Right lobe of liver (tissue), 6 donors: Measurements from ENCODE around the gene PXDN. TPM values are rescaled to one million over a fixed set of nuclear protein-coding genes. Genes with fewer than 3 reads are reported as not detected.

Experiments used
- ATAC-seq, 4 donors: fragments of 200-7000 bp; cut with Tn5 transposase; one replicate each; pipeline ENCODE4 v1.9.1; 2020; ENCODE audit warnings: mild to moderate bottlenecking in 4 of 4, moderate library complexity in 4 of 4
- DNase-seq, 3 donors: peaks; one replicate each; pipeline ENCODE4 v3.0.0-alpha.2; 2020
- H3K27ac ChIP-seq, 3 donors: fragments of 200-600 bp; one replicate each; pipeline ENCODE4 v1.8.0; 2022
- H3K27me3 ChIP-seq, 2 donors: fragments of 200-600 bp; one replicate each; pipeline ENCODE4 v1.8.0; 2022
- H3K36me3 ChIP-seq, 4 donors: fragments of 200-600 bp; sonication (generic) in 1 of 4; one replicate each; pipeline versions ENCODE4 v1.5.1 to v1.8.0; 2017 to 2022; ENCODE audit warnings: control low read depth in 1 of 4
- H3K4me1 ChIP-seq, 4 donors: fragments of 200-600 bp; sonication (generic) in 1 of 4; one replicate each; pipeline versions ENCODE4 v1.5.1 to v1.8.0; 2017 to 2022; ENCODE audit warnings: control low read depth in 1 of 4
- H3K4me3 ChIP-seq, 3 donors: fragments of 200-600 bp; one replicate each; pipeline ENCODE4 v1.8.0; 2022
- H3K9me3 ChIP-seq, 4 donors: fragments of 200-600 bp; sonication (generic) in 1 of 4; one replicate each; pipeline versions ENCODE4 v1.5.1 to v1.8.0; 2017 to 2022; ENCODE audit warnings: control low read depth in 1 of 4
- CTCF ChIP-seq, 4 donors: fragments of 200-600 bp in 3 of 4; fragments of 450-650 bp in 1 of 4; IDR thresholded peaks; one replicate each; pipeline versions ENCODE4 v1.5.1 to v1.8.0; 2016 to 2022; ENCODE audit warnings: antibody characterized with exemption in 4 of 4, mild to moderate bottlenecking in 2 of 4
- POLR2A ChIP-seq: fragments of 450-650 bp; IDR thresholded peaks from one replicate; pipeline ENCODE4 v1.6.1; 2017; ENCODE audit warnings: antibody characterized with exemption, mild to moderate bottlenecking
- WGBS: methylation state at CpG from one replicate; pipeline ENCODE4 v1.1.6; 2018; ENCODE audit warnings: low coverage, low lambda C conversion rate; ENCODE audit not compliant: insufficient coverage; ENCODE audit errors: missing lambda C conversion rate; 5-methylcytosine and 5-hydroxymethylcytosine counted together
- intact Hi-C, 2 donors: fragments of 100-400 bp; cut with DNase I; formaldehyde crosslinking; loops; one replicate each; pipeline versions ENCODE4 v1.11.2 to v1.14.1; 2022
- total RNA-seq, 6 experiments: library from RNA; depleted of rRNA in 2 of 6; stranded (reverse); fragments of >200 nt in 2 of 6; fragmentation: NEBNext Ultra II Directional in 3 of 6; extraction: Animal tissue kit (Norgen Biotek cat#: 25700) in 3 of 6; gene quantifications; one replicate each; pipeline versions ENCODE4 v1.1.0 to v1.2.4, GENCODE V29; 2016 to 2023
- donor health status: DM: no; HTN: yes; CAD: no.
- donor health status: DM: no; HTN: no; CAD: no.
- donor health status: DM: no; HTN: no; CAD: no.
- donor health status: DM: no; HTN: yes; CAD: no.
- donor health status: DM: no; HTN: yes; CAD: no.

PXDN gene
- total RNA-seq, 6 experiments from 2014 or later, result 5.5 to 21.0 (median 11.4) TPM

- no peaks in the 10 kb centered on the region for H3K9me3 ChIP-seq
- intact Hi-C loops, result no loop called here
- H3K36me3 ChIP-seq, result no peaks in the 10 kb centered on the region
- no peaks in the 10 kb centered on the region for H3K27me3 ChIP-seq
- WGBS, result 46% methylated on average over 6 of the region's 26 CpGs
- H3K27ac ChIP-seq, result peak overlapping the region in 2 of 3 donors; percentile 56 to 77
- DNase-seq, result peak in 1 of 3 donors; percentile 36
- no peak for TF ChIP-seq POLR2A
- no peak for TF ChIP-seq CTCF (IDR thresholded peaks at IDR 0.05)
- no peaks in the 10 kb centered on the region for H3K4me1 ChIP-seq
- H3K4me3 ChIP-seq, result peak overlapping the region in 1 of 3 donors; percentile 40
- no peak for ATAC-seq
Observed at GRCh38 chr2:1745171-1746023, 1.1 kb upstream of the PXDN start.

GRCh38 chr2:1744151-1744445, 217 bp downstream of the PXDN start:
- Histone ChIP-seq H3K4me3 (peak overlapping the region; percentile 25 to 45 (median 40)), H3K4me1 (no peaks in the 10 kb centered on the region), H3K27me3 (no peaks in the 10 kb centered on the region), H3K27ac (peak overlapping the region; percentile 47 to 77 (median 56)), H3K9me3 (no peaks in the 10 kb centered on the region), H3K36me3 (no peaks in the 10 kb centered on the region)
- intact Hi-C loops, result no loop called here
- TF ChIP-seq POLR2A, result no peak
- no peak for TF ChIP-seq CTCF (IDR thresholded peaks at IDR 0.05)
- peak in 2 of 4 donors; percentile 5 to 15 for ATAC-seq
- 3% methylated on average over 19 of the region's 33 CpGs for WGBS
- DNase-seq, result peak in 2 of 3 donors; percentile 40 to 53

GRCh38 chr2:1743396-1744150, 742 bp downstream of the PXDN start:
- Histone ChIP-seq H3K27me3 (no peaks in the 10 kb centered on the region), H3K9me3 (no peaks in the 10 kb centered on the region), H3K4me3 (peak overlapping the region; percentile 40 to 49 (median 46)), H3K36me3 (no peaks in the 10 kb centered on the region), H3K4me1 (no peaks in the 10 kb centered on the region), H3K27ac (peak overlapping the region; percentile 58 to 87 (median 63))
- intact Hi-C loops, result no loop called here
- DNase-seq (peak in 2 of 3 donors; percentile 45 to 53), ATAC-seq (peak; percentile 4 to 35 (median 9))
- WGBS, result 1% methylated on average over 26 of the region's 71 CpGs
- no peak for TF ChIP-seq CTCF (IDR thresholded peaks at IDR 0.05)
- no peak for TF ChIP-seq POLR2A

GRCh38 chr2:1742681-1743395, 1.5 kb downstream of the PXDN start:
- DNase-seq, result peak; percentile 55 to 67 (median 59)
- Histone ChIP-seq H3K36me3 (no peaks in the 10 kb centered on the region), H3K4me1 (no peaks in the 10 kb centered on the region), H3K27me3 (no peaks in the 10 kb centered on the region), H3K9me3 (no peaks in the 10 kb centered on the region), H3K4me3 (peak overlapping the region; percentile 38 to 49 (median 46)), H3K27ac (peak overlapping the region; percentile 58 to 87 (median 63))
- TF ChIP-seq CTCF (IDR thresholded peaks at IDR 0.05), result peak; percentile 23 to 35 (median 30)
- TF ChIP-seq POLR2A, result no peak
- ATAC-seq, result peak; percentile 55 to 62 (median 59)
- intact Hi-C loops, result no loop called here
- 3% methylated on average over 25 of the region's 54 CpGs for WGBS
